Prostate gland (tissue), 2 donors: ENCODE data around the gene ATXN7L2. TPM values are rescaled to one million over a fixed set of nuclear protein-coding genes. Genes with fewer than 3 reads are reported as not detected.

Source experiments
- DNase-seq: peaks from one replicate; pipeline ENCODE4 v3.0.0-alpha.2; 2019; ENCODE audit warnings: low spot score
- H3K27ac ChIP-seq, 2 donors: fragments of 200-600 bp; sonication (generic); 2 replicates each; pipeline ENCODE4 v1.5.1; 2017 to 2019
- H3K27me3 ChIP-seq: fragments of 200-600 bp; sonication (generic); replicated peaks from 2 replicates; pipeline ENCODE4 v1.5.1; 2019; ENCODE audit not compliant: insufficient read depth
- H3K36me3 ChIP-seq, 2 donors: fragments of 200-600 bp; sonication (generic); 1 replicate in 1 of 2; 2 replicates in 1 of 2; pipeline versions ENCODE4 v1.5.1 to v1.8.1; 2017 to 2019
- H3K4me1 ChIP-seq: fragments of 200-600 bp; sonication (generic); replicated peaks from 2 replicates; pipeline ENCODE4 v1.5.1; 2019
- H3K4me3 ChIP-seq, 2 donors: fragments of 200-600 bp; sonication (generic); 2 replicates each; pipeline ENCODE4 v1.5.1; 2017 to 2019
- H3K9me3 ChIP-seq: fragments of 200-600 bp; sonication (generic); 2 replicates; pipeline ENCODE4 v1.5.1; 2017
- CTCF ChIP-seq, 4 experiments: fragments of 200-600 bp in 2 of 4; fragments of 450-650 bp in 2 of 4; sonication (generic) in 2 of 4; IDR thresholded peaks; 1 replicate in 3 of 4; 2 replicates in 1 of 4; pipeline ENCODE4 v1.5.1; 2016 to 2019; ENCODE audit warnings: antibody characterized with exemption in 4 of 4, mild to moderate bottlenecking in 2 of 4, moderate library complexity in 2 of 4
- POLR2A ChIP-seq: fragments of 450-650 bp; IDR thresholded peaks from one replicate; pipeline ENCODE4 v1.6.1; 2016; ENCODE audit warnings: antibody characterized with exemption, mild to moderate bottlenecking
- POLR2AphosphoS5 ChIP-seq: sonication (generic); formaldehyde crosslinking; IDR thresholded peaks from one replicate; pipeline ENCODE4 v1.6.1; 2017; ENCODE audit warnings: antibody characterized with exemption
- WGBS: methylation state at CpG from one replicate; pipeline ENCODE4 v1.1.5; 2018; 5-methylcytosine and 5-hydroxymethylcytosine counted together
- intact Hi-C: fragments of 100-400 bp; cut with DNase I; formaldehyde crosslinking; loops from one replicate; pipeline ENCODE4 v1.14.2; 2022
- total RNA-seq, 2 donors: library from RNA; depleted of rRNA; stranded (reverse); fragments of >200 nt; gene quantifications; one replicate each; pipeline ENCODE4 v1.1.0, GENCODE V29; 2016

The ATXN7L2 gene
- total RNA-seq, 2 donors from 2014 or later = 3.0 to 29.4 TPM

GRCh38 chr1:109537450-109538178 lies 53.9 kb downstream of the ATXN7L2 start:
- TF ChIP-seq CTCF (IDR thresholded peaks at IDR 0.05) (no peak), POLR2AphosphoS5 (no peak), POLR2A (no peak)
- intact Hi-C loops = loop anchor here (10.0 kb wide), 1 partner anchor 113 kb away; the partner anchor contains the start of gene PSMA5

GRCh38 chr1:109538827-109539555 lies 55.3 kb downstream of the ATXN7L2 start:
- intact Hi-C loops = loop anchor here (10.0 kb wide), 1 partner anchor 114 kb away; the partner anchor contains the start of gene PSMA5
- no peak for DNase-seq
- 89% methylated on average over 9 of the region's 9 CpGs for WGBS

More at GRCh38 chr1:109537450-109538178, 53.9 kb downstream of the ATXN7L2 start:
- Histone ChIP-seq H3K36me3 (no peaks in the 10 kb centered on the region), H3K4me1 (no peaks in the 10 kb centered on the region), H3K9me3 (no peaks in the 10 kb centered on the region), H3K4me3 (no peak overlapping the region), H3K27me3 (no peaks in the 10 kb centered on the region), H3K27ac (no peak overlapping the region)
- DNase-seq = no peak
- WGBS = 78% methylated on average over 9 of the region's 9 CpGs

GRCh38 chr1:109539676-109540075 lies 56.0 kb downstream of the ATXN7L2 start, which contains the start of gene GPR61:
GPR61 (plus strand) TSS chr1:109539872; CDS start chr1:109543023, 3,151 bp downstream.
- no peak for DNase-seq
- intact Hi-C loops = loop anchor here (10.0 kb wide), 1 partner anchor 115 kb away; the partner anchor contains the start of gene PSMA5
- TF ChIP-seq POLR2AphosphoS5 (no peak), POLR2A (no peak), CTCF (IDR thresholded peaks at IDR 0.05) (no peak)
- no peaks in the 10 kb centered on the region for H3K9me3 ChIP-seq
- H3K27me3 ChIP-seq = no peaks in the 10 kb centered on the region
- H3K36me3 ChIP-seq = no peaks in the 10 kb centered on the region
- H3K4me3 ChIP-seq = no peak within 1 kb of the TSS
- no peak within 1 kb of the TSS for H3K27ac ChIP-seq
- WGBS = 48% methylated on average over 7 of the region's 7 CpGs
- no peaks in the 10 kb centered on the region for H3K4me1 ChIP-seq

More at GRCh38 chr1:109538827-109539555, 55.3 kb downstream of the ATXN7L2 start:
- TF ChIP-seq CTCF (IDR thresholded peaks at IDR 0.05) = no peak
- no peak for TF ChIP-seq POLR2AphosphoS5
- TF ChIP-seq POLR2A = no peak
- Histone ChIP-seq H3K27ac (no peak overlapping the region), H3K4me3 (no peak overlapping the region), H3K4me1 (no peaks in the 10 kb centered on the region), H3K9me3 (no peaks in the 10 kb centered on the region), H3K27me3 (no peaks in the 10 kb centered on the region), H3K36me3 (no peaks in the 10 kb centered on the region)

GRCh38 chr1:109541102-109541501 lies 57.4 kb downstream of the ATXN7L2 start:
- Histone ChIP-seq H3K4me1 (no peaks in the 10 kb centered on the region), H3K27ac (no peak overlapping the region), H3K36me3 (no peaks in the 10 kb centered on the region), H3K4me3 (no peak overlapping the region), H3K9me3 (no peaks in the 10 kb centered on the region), H3K27me3 (no peaks in the 10 kb centered on the region)
- DNase-seq = no peak
- TF ChIP-seq CTCF (IDR thresholded peaks at IDR 0.05) (no peak), POLR2AphosphoS5 (no peak), POLR2A (no peak)
- WGBS = 85% methylated on average over 3 of the region's 3 CpGs
- intact Hi-C loops = no loop called here

Other genes starting within 250 kb of the ATXN7L2 start
- gene CELSR2, start 234.4 kb upstream of the ATXN7L2 start, total RNA-seq = 100 to 1,000 TPM in 1 of 2 donors, 10 to 100 TPM in 1; 18.8 to 118 TPM
- gene PSRC1, start 200.8 kb upstream of the ATXN7L2 start, total RNA-seq = 10 to 100 TPM in 1 of 2 donors, 1 to 10 TPM in 1; 9.1 to 40.0 TPM
- gene MYBPHL, start 176.9 kb upstream of the ATXN7L2 start, total RNA-seq = not detected
- 100 to 1,000 TPM in 1 of 2 donors, 10 to 100 TPM in 1; 34.0 to 164 TPM for gene SORT1, start 86.0 kb upstream of the ATXN7L2 start, total RNA-seq
- gene PSMA5, start 57.5 kb upstream of the ATXN7L2 start, total RNA-seq = 10 to 100 TPM; 24.6 to 31.8 TPM
- gene SYPL2, start 17.4 kb upstream of the ATXN7L2 start, total RNA-seq = 10 to 100 TPM in 1 of 2 donors, 1 to 10 TPM in 1; 1.3 to 48.1 TPM
- gene CYB561D1, start 10.2 kb downstream of the ATXN7L2 start, total RNA-seq = 10 to 100 TPM; 12.0 to 12.3 TPM
- gene AMIGO1, start 25.8 kb downstream of the ATXN7L2 start, total RNA-seq = 10 to 100 TPM in 1 of 2 donors, 1 to 10 TPM in 1; 9.5 to 13.2 TPM
- gene GPR61, start 56.0 kb downstream of the ATXN7L2 start, total RNA-seq = 1 to 10 TPM in 1 of 2 donors, not detected in 1; 1.2 TPM
- 1 to 10 TPM; 5.1 to 5.4 TPM for gene GNAI3, start 64.7 kb downstream of the ATXN7L2 start, total RNA-seq
- gene GNAT2, start 135.7 kb downstream of the ATXN7L2 start, total RNA-seq = not detected
- 10 to 100 TPM; 40.1 to 72.3 TPM for gene AMPD2, start 135.9 kb downstream of the ATXN7L2 start, total RNA-seq
- gene GSTM4, start 172.2 kb downstream of the ATXN7L2 start, total RNA-seq = 10 to 100 TPM; 26.8 to 56.5 TPM
- 10 to 100 TPM; 47.5 to 79.5 TPM for gene GSTM2, start 184.2 kb downstream of the ATXN7L2 start, total RNA-seq
- not detected for gene GSTM1, start 203.9 kb downstream of the ATXN7L2 start, total RNA-seq
- gene GSTM5, start 228.3 kb downstream of the ATXN7L2 start, total RNA-seq = 10 to 100 TPM in 1 of 2 donors, 1 to 10 TPM in 1; 4.2 to 12.3 TPM